WTC11 (cell line): ENCODE measurements around the gene ARHGEF39. TPM values are rescaled to one million over a fixed set of nuclear protein-coding genes. Genes with fewer than 3 reads are reported as not detected.

Source experiments
- ATAC-seq: fragments of 200-7000 bp; cut with Tn5 transposase; 2 replicates; pipeline ENCODE4 v1.10.0; 2021; ENCODE audit warnings: mild to moderate bottlenecking, moderate library complexity
- CTCF ChIA-PET: fragments of 300-600 bp; sonication (Branson Sonifier 250); formaldehyde crosslinking; loops from one replicate; lab custom pipeline; 2021; ENCODE audit warnings: antibody characterized with exemption; lab: Charles Lee
- POLR2A ChIA-PET: fragments of 350-600 bp; sonication (Branson Sonifier 250); formaldehyde crosslinking; loops from one replicate; lab custom pipeline; 2021; ENCODE audit warnings: antibody characterized with exemption; lab: Charles Lee
- DNase-seq: peaks from one replicate; pipeline ENCODE4 v3.0.0; 2021; ENCODE audit warnings: low spot score
- H3K27ac Mint-ChIP-seq: 2 replicates; pipeline ENCODE4 v1.8.0; 2021; ENCODE audit warnings: mixed read lengths
- H3K27me3 Mint-ChIP-seq: 2 replicates; pipeline ENCODE4 v1.8.0; 2021; ENCODE audit warnings: low read depth, mild to moderate bottlenecking, moderate library complexity, mixed read lengths
- H3K36me3 Mint-ChIP-seq: 2 replicates; pipeline ENCODE4 v1.8.0; 2021; ENCODE audit warnings: mixed read lengths
- H3K4me1 Mint-ChIP-seq: 2 replicates; pipeline ENCODE4 v1.8.0; 2022; ENCODE audit warnings: mixed read lengths
- H3K4me3 Mint-ChIP-seq: 2 replicates; pipeline ENCODE4 v1.8.0; 2021; ENCODE audit warnings: mild to moderate bottlenecking, moderate library complexity, mixed read lengths
- H3K9me3 Mint-ChIP-seq: 2 replicates; pipeline ENCODE4 v1.8.0; 2021; ENCODE audit warnings: mixed read lengths
- ATF2 ChIP-seq: sonication (generic); formaldehyde crosslinking; IDR thresholded peaks from 2 replicates; pipeline ENCODE4 v1.8.1; 2022; ENCODE audit warnings: low read depth, missing genetic modification reagents, borderline replicate concordance
- ATF3 ChIP-seq: sonication (generic); formaldehyde crosslinking; conservative IDR thresholded peaks from 2 replicates; pipeline ENCODE4 v1.8.1; 2022; ENCODE audit warnings: mild to moderate bottlenecking, missing genetic modification reagents
- CDX4 ChIP-seq: fragments of 250-450 bp; sonication (Bioruptor Pico); IDR thresholded peaks from 2 replicates; pipeline ENCODE4 v1.9.0; 2021; ENCODE audit warnings: moderate library complexity, mild to moderate bottlenecking, inconsistent platforms, borderline replicate concordance
- FOXK1 ChIP-seq: sonication (generic); formaldehyde crosslinking; IDR thresholded peaks from 2 replicates; pipeline ENCODE4 v1.8.0; 2022; ENCODE audit warnings: mild to moderate bottlenecking, moderate library complexity, missing genetic modification reagents
- IRF2 ChIP-seq: sonication (generic); formaldehyde crosslinking; IDR thresholded peaks from 2 replicates; pipeline ENCODE4 v1.8.0; 2022; ENCODE audit warnings: low read depth, missing genetic modification reagents, borderline replicate concordance
- MLX ChIP-seq: sonication (generic); formaldehyde crosslinking; IDR thresholded peaks from 2 replicates; pipeline ENCODE4 v1.8.1; 2023; ENCODE audit warnings: mild to moderate bottlenecking, missing genetic modification reagents, moderate library complexity
- MXD4 ChIP-seq: fragments of 250-450 bp; sonication (Bioruptor Pico); IDR thresholded peaks from 2 replicates; pipeline ENCODE4 v1.8.0; 2021; ENCODE audit warnings: mild to moderate bottlenecking, moderate library complexity, borderline replicate concordance
- OVOL2 ChIP-seq: fragments of 250-450 bp; sonication (Bioruptor Pico); IDR thresholded peaks from 2 replicates; pipeline ENCODE4 v1.9.0; 2021; ENCODE audit warnings: mild to moderate bottlenecking, borderline replicate concordance
- PREB ChIP-seq: sonication (generic); formaldehyde crosslinking; IDR thresholded peaks from 2 replicates; pipeline ENCODE4 v1.8.1; 2022; ENCODE audit warnings: mild to moderate bottlenecking, missing genetic modification reagents, moderate library complexity, borderline replicate concordance
- RELA ChIP-seq: sonication (generic); formaldehyde crosslinking; IDR thresholded peaks from 2 replicates; pipeline ENCODE4 v1.8.1; 2022; ENCODE audit warnings: missing genetic modification reagents, mild to moderate bottlenecking, borderline replicate concordance
- RORB ChIP-seq: fragments of 250-450 bp; sonication (Bioruptor Pico); IDR thresholded peaks from 2 replicates; pipeline ENCODE4 v1.9.0; 2021; ENCODE audit warnings: mild to moderate bottlenecking
- SMAD3 ChIP-seq: sonication (generic); formaldehyde crosslinking; IDR thresholded peaks from 2 replicates; pipeline ENCODE4 v1.8.0; 2022; ENCODE audit warnings: missing genetic modification reagents, mild to moderate bottlenecking, borderline replicate concordance
- SP1 ChIP-seq: sonication (generic); formaldehyde crosslinking; conservative IDR thresholded peaks from 2 replicates; pipeline ENCODE4 v1.8.1; 2022; ENCODE audit warnings: missing genetic modification reagents
- TCF7 ChIP-seq: sonication (generic); formaldehyde crosslinking; IDR thresholded peaks from 2 replicates; pipeline ENCODE4 v1.8.0; 2022; ENCODE audit warnings: mild to moderate bottlenecking, low read depth, missing genetic modification reagents, moderate library complexity
- TEAD1 ChIP-seq: sonication (generic); formaldehyde crosslinking; IDR thresholded peaks from 2 replicates; pipeline ENCODE4 v1.8.0; 2022; ENCODE audit warnings: mild to moderate bottlenecking, missing genetic modification reagents
- USF1 ChIP-seq: sonication (generic); formaldehyde crosslinking; IDR thresholded peaks from 2 replicates; pipeline ENCODE4 v1.8.0; 2022; ENCODE audit warnings: mild to moderate bottlenecking, missing genetic modification reagents
- ZNF121 ChIP-seq: sonication (generic); formaldehyde crosslinking; IDR thresholded peaks from 2 replicates; pipeline ENCODE4 v1.8.0; 2023; ENCODE audit warnings: missing genetic modification reagents
- ZNF263 ChIP-seq: sonication (generic); formaldehyde crosslinking; IDR thresholded peaks from 2 replicates; pipeline ENCODE4 v1.8.1; 2022; ENCODE audit warnings: low read depth, mild to moderate bottlenecking, moderate library complexity, missing genetic modification reagents
- ZNF396 ChIP-seq: fragments of 250-450 bp; sonication (Bioruptor Pico); IDR thresholded peaks from 2 replicates; pipeline ENCODE4 v1.8.0; 2021; ENCODE audit warnings: mild to moderate bottlenecking, moderate library complexity, borderline replicate concordance
- ZNF416 ChIP-seq: fragments of 250-450 bp; sonication (Bioruptor Pico); IDR thresholded peaks from 2 replicates; pipeline ENCODE4 v1.9.0; 2021; ENCODE audit warnings: mild to moderate bottlenecking, inconsistent platforms
- total RNA-seq: library from RNA; stranded (reverse); gene quantifications from 3 replicates; pipeline ENCODE4 v1.2.3, GENCODE V29; 2021

The ARHGEF39 gene
- total RNA-seq, 1 experiment from 2014 or later: 23.8 TPM

GRCh38 chr9:35687306-35687705 is 22.3 kb upstream of the ARHGEF39 start:
- TF ChIP-seq OVOL2 (CRISPR knock-in tag) (no peak), RORB (CRISPR knock-in tag) (no peak), RELA (no peak), IRF2 (CRISPR knock-in tag) (no peak), FOXK1 (no peak), ATF3 (CRISPR knock-in tag) (no peak), SP1 (CRISPR knock-in tag) (no peak), ATF2 (CRISPR knock-in tag) (no peak), MLX (no peak), ZNF396 (CRISPR knock-in tag) (no peak), ZNF263 (CRISPR knock-in tag) (no peak), PREB (CRISPR knock-in tag) (no peak), CDX4 (no peak), ZNF121 (CRISPR knock-in tag) (no peak), TEAD1 (CRISPR knock-in tag) (no peak), USF1 (no peak), MXD4 (CRISPR knock-in tag) (no peak), SMAD3 (CRISPR knock-in tag) (no peak), ZNF416 (no peak), TCF7 (no peak)
- TF ChIP-seq, all 79 proteins: peak for 0
- Mint-ChIP-seq H3K4me1 (peaks cover 23% of the 10 kb centered on the region), H3K27me3 (no peaks in the 10 kb centered on the region), H3K36me3 (peaks cover 37% of the 10 kb centered on the region), H3K27ac (peak overlapping the region; percentile 55; the same call in 1 of the 2 replicates), H3K9me3 (no peaks in the 10 kb centered on the region), H3K4me3 (peak overlapping the region; percentile 48)
- DNase-seq (no peak), ATAC-seq (no peak)
- ChIA-PET POLR2A (interaction anchor here (0.6 kb wide), 1 partner anchor 72 kb away, joined by 5 read pairs; no protein-coding TSS in a partner anchor), CTCF (interaction anchor here (0.7 to 6.8 kb wide), 4 partner anchors 7 to 84 kb away, joined by 3 to 49 read pairs (median 14); no protein-coding TSS in a partner anchor)
